Measurements from ENCODE around the gene ARMH2.
"Not testable (repeated sequence)": the region's sequence is repeated elsewhere in the genome, so short reads cannot be mapped to it uniquely, and the experiment has no call there.

The ARMH2 gene

GRCh38 chr6:24755279-24755678 is 43.4 kb downstream of the ARMH2 start:
- DNase-seq, result no peak

GRCh38 chr6:24754378-24754777 is 44.3 kb downstream of the ARMH2 start:
- H3K9me3 ChIP-seq (ENCODE audit: control insufficient read depth, low read length); H3K4me3 ChIP-seq (ENCODE audit: insufficient read depth, low read depth, low read length, poor library complexity, severe bottlenecking); DNase-seq; H3K27ac ChIP-seq (ENCODE audit: insufficient read depth, low read length, poor library complexity, severe bottlenecking); H3K4me1 ChIP-seq (ENCODE audit: control insufficient read depth, insufficient read depth, low read length, poor library complexity, severe bottlenecking); H3K36me3 ChIP-seq (ENCODE audit: control insufficient read depth, insufficient read depth, low read length); H3K27me3 ChIP-seq (replicated peaks; ENCODE audit: control insufficient read depth, insufficient read depth, low read length, poor library complexity, severe bottlenecking): not testable (repeated sequence)

More at GRCh38 chr6:24755279-24755678, 43.4 kb downstream of the ARMH2 start:
- no peak overlapping the region for H3K27ac ChIP-seq (ENCODE audit: insufficient read depth, low read length, poor library complexity, severe bottlenecking)
- H3K4me1 ChIP-seq (ENCODE audit: control insufficient read depth, insufficient read depth, low read length, poor library complexity, severe bottlenecking), result no peaks in the 10 kb centered on the region
- H3K27me3 ChIP-seq (replicated peaks; ENCODE audit: control insufficient read depth, insufficient read depth, low read length, poor library complexity, severe bottlenecking), result no peaks in the 10 kb centered on the region
- H3K9me3 ChIP-seq (ENCODE audit: control insufficient read depth, low read length), result no peaks in the 10 kb centered on the region
- no peak overlapping the region for H3K4me3 ChIP-seq (ENCODE audit: insufficient read depth, low read depth, low read length, poor library complexity, severe bottlenecking)
- no peaks in the 10 kb centered on the region for H3K36me3 ChIP-seq (ENCODE audit: control insufficient read depth, insufficient read depth, low read length)

GRCh38 chr6:24753545-24753944 is 45.2 kb downstream of the ARMH2 start:
- no peak for DNase-seq
- Histone ChIP-seq H3K27ac (ENCODE audit: insufficient read depth, low read length, poor library complexity, severe bottlenecking) (no peak overlapping the region), H3K27me3 (replicated peaks; ENCODE audit: control insufficient read depth, insufficient read depth, low read length, poor library complexity, severe bottlenecking) (no peaks in the 10 kb centered on the region), H3K9me3 (ENCODE audit: control insufficient read depth, low read length) (no peaks in the 10 kb centered on the region), H3K36me3 (ENCODE audit: control insufficient read depth, insufficient read depth, low read length) (no peaks in the 10 kb centered on the region), H3K4me1 (ENCODE audit: control insufficient read depth, insufficient read depth, low read length, poor library complexity, severe bottlenecking) (no peaks in the 10 kb centered on the region), H3K4me3 (ENCODE audit: insufficient read depth, low read depth, low read length, poor library complexity, severe bottlenecking) (no peak overlapping the region)

- DNase-seq, result no peak
- no peaks in the 10 kb centered on the region for H3K36me3 ChIP-seq (ENCODE audit: control insufficient read depth, insufficient read depth, low read length)
- no peak overlapping the region for H3K4me3 ChIP-seq (ENCODE audit: insufficient read depth, low read depth, low read length, poor library complexity, severe bottlenecking)
- H3K27me3 ChIP-seq (replicated peaks; ENCODE audit: control insufficient read depth, insufficient read depth, low read length, poor library complexity, severe bottlenecking), result no peaks in the 10 kb centered on the region
- no peaks in the 10 kb centered on the region for H3K4me1 ChIP-seq (ENCODE audit: control insufficient read depth, insufficient read depth, low read length, poor library complexity, severe bottlenecking)
- H3K9me3 ChIP-seq (ENCODE audit: control insufficient read depth, low read length), result no peaks in the 10 kb centered on the region
- H3K27ac ChIP-seq (ENCODE audit: insufficient read depth, low read length, poor library complexity, severe bottlenecking), result no peak overlapping the region
Observed at GRCh38 chr6:24752917-24753492, 45.7 kb downstream of the ARMH2 start.

- Histone ChIP-seq H3K27me3 (replicated peaks; ENCODE audit: control insufficient read depth, insufficient read depth, low read length, poor library complexity, severe bottlenecking) (no peaks in the 10 kb centered on the region), H3K36me3 (ENCODE audit: control insufficient read depth, insufficient read depth, low read length) (no peaks in the 10 kb centered on the region), H3K4me3 (ENCODE audit: insufficient read depth, low read depth, low read length, poor library complexity, severe bottlenecking) (no peak overlapping the region), H3K4me1 (ENCODE audit: control insufficient read depth, insufficient read depth, low read length, poor library complexity, severe bottlenecking) (no peaks in the 10 kb centered on the region), H3K27ac (ENCODE audit: insufficient read depth, low read length, poor library complexity, severe bottlenecking) (no peak overlapping the region), H3K9me3 (ENCODE audit: control insufficient read depth, low read length) (no peaks in the 10 kb centered on the region)
- no peak for DNase-seq
Observed at GRCh38 chr6:24752503-24752902, 46.2 kb downstream of the ARMH2 start.

GRCh38 chr6:24750878-24751277 is 47.8 kb downstream of the ARMH2 start:
- not testable (repeated sequence) for H3K9me3 ChIP-seq (ENCODE audit: control insufficient read depth, low read length); DNase-seq; H3K4me1 ChIP-seq (ENCODE audit: control insufficient read depth, insufficient read depth, low read length, poor library complexity, severe bottlenecking); H3K27me3 ChIP-seq (replicated peaks; ENCODE audit: control insufficient read depth, insufficient read depth, low read length, poor library complexity, severe bottlenecking); H3K4me3 ChIP-seq (ENCODE audit: insufficient read depth, low read depth, low read length, poor library complexity, severe bottlenecking); H3K36me3 ChIP-seq (ENCODE audit: control insufficient read depth, insufficient read depth, low read length); H3K27ac ChIP-seq (ENCODE audit: insufficient read depth, low read length, poor library complexity, severe bottlenecking)

GRCh38 chr6:24749297-24749696 is 49.4 kb downstream of the ARMH2 start:
- H3K4me3 ChIP-seq (ENCODE audit: insufficient read depth, low read depth, low read length, poor library complexity, severe bottlenecking), result no peak overlapping the region
- H3K27ac ChIP-seq (ENCODE audit: insufficient read depth, low read length, poor library complexity, severe bottlenecking), result no peak overlapping the region
- no peaks in the 10 kb centered on the region for H3K27me3 ChIP-seq (replicated peaks; ENCODE audit: control insufficient read depth, insufficient read depth, low read length, poor library complexity, severe bottlenecking)
- H3K9me3 ChIP-seq (ENCODE audit: control insufficient read depth, low read length), result no peaks in the 10 kb centered on the region
- DNase-seq, result no peak
- H3K4me1 ChIP-seq (ENCODE audit: control insufficient read depth, insufficient read depth, low read length, poor library complexity, severe bottlenecking), result no peaks in the 10 kb centered on the region
- H3K36me3 ChIP-seq (ENCODE audit: control insufficient read depth, insufficient read depth, low read length), result no peaks in the 10 kb centered on the region

Data from effector memory CD4-positive, alpha-beta T cell (primary cell).